NT2/D1 (cell line): ENCODE results near the gene CDH13.

ENCODE experiments used
- YY1 ChIP-seq: IDR thresholded peaks from 2 replicates; pipeline ENCODE4 v1.6.1; 2011; ENCODE audit not compliant: insufficient read length, insufficient read depth
- ZNF274 ChIP-seq: IDR thresholded peaks from 2 replicates; pipeline ENCODE4 v1.6.1; 2011; ENCODE audit warnings: mild to moderate bottlenecking, low read depth, low read length

DNA sequence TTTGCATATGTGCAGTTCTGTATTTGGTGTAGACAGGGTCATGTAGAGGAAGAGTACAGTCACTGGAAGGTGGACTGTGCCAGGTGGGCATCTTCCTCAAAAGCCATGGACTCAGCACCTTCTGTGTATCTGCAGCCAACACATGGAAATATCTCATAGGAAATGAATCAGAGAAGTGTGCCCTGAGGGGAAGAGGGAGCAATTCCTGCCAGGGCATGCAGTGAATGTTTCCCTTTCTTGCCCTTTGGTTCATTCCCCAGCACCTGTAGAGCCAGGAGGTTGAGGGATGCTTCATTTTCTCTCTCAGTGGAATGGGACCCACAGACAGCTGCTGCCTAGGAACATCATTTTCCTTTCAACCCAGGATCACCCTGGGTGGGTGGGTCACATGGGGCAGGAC is 1034.9 kb downstream of the CDH13 start:
- TF ChIP-seq ZNF274 (no peak), YY1 (no peak)
